Measurements from ENCODE around the gene KSR1. TPM values are rescaled to one million over a fixed set of nuclear protein-coding genes. Genes with fewer than 3 reads are reported as not detected.

Gene KSR1
- total and polyA plus RNA-seq, 2 of the 4 experiments (the other 2 are of a cell fraction): 12.5 to 21.9 TPM

GRCh38 chr17:27466743-27467375 lies 10.6 kb downstream of the KSR1 start:
- dilution Hi-C loops (cut with HindIII; ENCODE audit: low sequenced_read_pairs, unreplicated experiment): no loop called here
- H3K4me2 ChIP-seq (ENCODE audit: low read depth, low read length): no peak overlapping the region

More at GRCh38 chr17:27466743-27467375, 10.6 kb downstream of the KSR1 start:
- no peak overlapping the region for H3K23ac ChIP-seq (ENCODE audit: low read depth, low read length)
- POLR2A ChIA-PET (ENCODE audit: unreplicated experiment): interaction anchor here (1.0 kb wide), 1 partner anchor 8 kb away, joined by 3 read pairs; no protein-coding TSS in a partner anchor
- H3K27me3 ChIP-seq (ENCODE audit: control insufficient read depth, insufficient read depth, low read length): no peaks in the 10 kb centered on the region
- in situ Hi-C loops (cut with MboI; ENCODE audit: low sequenced_read_pairs) (no loop called here), intact Hi-C loops (cut with micrococcal nuclease) (no loop called here)
- no peak overlapping the region for H2AFZ ChIP-seq (replicated peaks; ENCODE audit: low read length, poor library complexity)
- H2BK5ac ChIP-seq (ENCODE audit: low read depth, low read length, poor library complexity, severe bottlenecking): no peak overlapping the region
- no peak overlapping the region for H2BK120ac ChIP-seq (ENCODE audit: low read depth, low read length)
- 95% methylated on average over 6 of the region's 13 CpGs; no CpG with 5 or more reads in 1 of the 2 experiments for WGBS, 2 experiments (ENCODE audit: extremely low coverage in 2 of 2, insufficient read length in 1 of 2)
- CTCF ChIA-PET: no interaction called here
- no peak overlapping the region for H2AK5ac ChIP-seq (ENCODE audit: low read depth, low read length)
- no peak overlapping the region for H2BK20ac ChIP-seq (ENCODE audit: low read depth, low read length)
- H3K9me1 ChIP-seq (ENCODE audit: insufficient read depth, low read length): peaks cover 24% of the 10 kb centered on the region; the same call in 1 of the 2 replicates
- no peak for DNase-seq
- no peak for ATAC-seq (ENCODE audit: low read depth)
- no peaks in the 10 kb centered on the region for H3K9me3 ChIP-seq (ENCODE audit: control insufficient read depth, insufficient read depth, low read length)
- no peak overlapping the region for H3K27ac ChIP-seq (ENCODE audit: insufficient read depth, low read length)
- no peak overlapping the region for H2BK15ac ChIP-seq (ENCODE audit: low read depth, low read length)
- H3K14ac ChIP-seq (replicated peaks; ENCODE audit: low read depth, low read length): no peak overlapping the region
- BruUV-seq (replicated peaks): no TSS peak
- H4K20me1 ChIP-seq (ENCODE audit: insufficient read depth, low read length): peaks cover 87% of the 10 kb centered on the region
- no peak overlapping the region for H3K18ac ChIP-seq (ENCODE audit: low read depth, low read length)
- no peak overlapping the region for H4K5ac ChIP-seq (ENCODE audit: low read depth, low read length)
- peaks cover 5% of the 10 kb centered on the region; the same call in 1 of the 2 replicates for H3K36me3 ChIP-seq (ENCODE audit: control insufficient read depth, insufficient read depth, low read length)
- H3K4ac ChIP-seq (ENCODE audit: low read depth, low read length): no peak overlapping the region
- no peak overlapping the region for H2AK9ac ChIP-seq (replicated peaks; ENCODE audit: low read depth, low read length, poor library complexity)
- no peak overlapping the region for H4K91ac ChIP-seq (ENCODE audit: insufficient read depth, low read depth, low read length)
- H3K4me3 ChIP-seq (ENCODE audit: insufficient read depth, low read depth, low read length): no peak overlapping the region
- peaks cover 39 to 83% of the 10 kb centered on the region in 2 experiments for H3K79me1 ChIP-seq (ENCODE audit: low read depth in 1 of 2, low read length in 2 of 2)
- no peak overlapping the region; the same call in 1 of the 2 replicates for H3K56ac ChIP-seq (ENCODE audit: extremely low read depth, insufficient read depth, low read length)
- H3K4me1 ChIP-seq (ENCODE audit: control insufficient read depth, insufficient read depth, low read length): peaks cover 19% of the 10 kb centered on the region
- no peak overlapping the region for H3K9ac ChIP-seq (ENCODE audit: low read depth, low read length)
- no peak overlapping the region for H4K8ac ChIP-seq (ENCODE audit: low read depth in 2 of 2, low read length in 2 of 2)
- TF ChIP-seq, protein P1, sequence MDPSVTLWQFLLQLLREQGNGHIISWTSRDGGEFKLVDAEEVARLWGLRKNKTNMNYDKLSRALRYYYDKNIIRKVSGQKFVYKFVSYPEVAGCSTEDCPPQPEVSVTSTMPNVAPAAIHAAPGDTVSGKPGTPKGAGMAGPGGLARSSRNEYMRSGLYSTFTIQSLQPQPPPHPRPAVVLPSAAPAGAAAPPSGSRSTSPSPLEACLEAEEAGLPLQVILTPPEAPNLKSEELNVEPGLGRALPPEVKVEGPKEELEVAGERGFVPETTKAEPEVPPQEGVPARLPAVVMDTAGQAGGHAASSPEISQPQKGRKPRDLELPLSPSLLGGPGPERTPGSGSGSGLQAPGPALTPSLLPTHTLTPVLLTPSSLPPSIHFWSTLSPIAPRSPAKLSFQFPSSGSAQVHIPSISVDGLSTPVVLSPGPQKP (IDR thresholded peaks at IDR 0.05; ENCODE audit: borderline replicate concordance, low read depth, low read length): no peak
- TF ChIP-seq MAFK (IDR thresholded peaks at IDR 0.05; ENCODE audit: low read depth, low read length): no peak
- TF ChIP-seq BHLHE40 (IDR thresholded peaks at IDR 0.05; ENCODE audit: low read depth, low read length): no peak
- TF ChIP-seq SMC3 (IDR thresholded peaks at IDR 0.05; ENCODE audit: low read depth, low read length): no peak
- TF ChIP-seq RCOR1 (IDR thresholded peaks at IDR 0.05; ENCODE audit: insufficient replicate concordance, low read length): no peak
